HepG2 (cell line): ENCODE results near the gene NUBPL. TPM values are rescaled to one million over a fixed set of nuclear protein-coding genes. Genes with fewer than 3 reads are reported as not detected.
A peak's percentile ranks its signal among the peaks of the same experiment; 100 is the strongest.

Experiments used
- ATAC-seq: fragments of 200-7000 bp; cut with Tn5 transposase; 3 replicates; pipeline ENCODE4 v1.9.1; 2020; ENCODE audit warnings: mild to moderate bottlenecking, moderate library complexity
- BruUV-seq: library from RNA; stranded (reverse); fragments of 400-500 nt; replicated peaks from 2 replicates; lab custom pipeline; 2021; lab: Mats Ljungman, UMichigan
- CTCF ChIA-PET: fragments of 300-600 bp; formaldehyde crosslinking; extraction: SDS; loops from one replicate; lab custom pipeline; 2021; ENCODE audit warnings: low total read pairs, inconsistent platforms, low intra/inter-chr PET ratio; lab: Yijun Ruan, JAX
- POLR2A ChIA-PET: fragments of 350-600 bp; sonication (Branson Sonifier 250); formaldehyde crosslinking; loops from one replicate; lab custom pipeline; 2020; ENCODE audit warnings: antibody characterized with exemption, inconsistent platforms; lab: Yijun Ruan, JAX
- DNase-seq: peaks from one replicate; pipeline ENCODE4 v3.0.0-alpha.2; 2015; ENCODE audit warnings: low spot score
- FAIRE-seq: peaks from 3 replicates; lab custom pipeline; 2011; peaks lifted over from hg19 to GRCh38; lab: Jason Lieb, UNC
- H2AFZ ChIP-seq: one replicate; pipeline ENCODE4 v1.6.1; 2011; ENCODE audit warnings: low read length, inconsistent platforms
- H3K27ac ChIP-seq: fragments of 300-600 bp; 3 replicates; pipeline ENCODE4 v1.8.0; 2011; ENCODE audit warnings: mixed run types, mild to moderate bottlenecking, mixed read lengths, low read length, inconsistent platforms; ENCODE audit not compliant: insufficient read depth; ENCODE audit errors: extremely low read length
- H3K27me3 ChIP-seq, 2 experiments: fragments of 200-600 bp in 1 of 2; 2 replicates in 1 of 2; 3 replicates in 1 of 2; pipeline versions ENCODE4 v1.6.0 to v1.8.0; 2011; ENCODE audit warnings: low read length in 2 of 2, mild to moderate bottlenecking in 2 of 2, moderate library complexity in 2 of 2, inconsistent platforms in 1 of 2; ENCODE audit not compliant: insufficient read depth in 2 of 2, control insufficient read depth in 1 of 2
- H3K36me3 ChIP-seq, 2 experiments: fragments of 200-600 bp in 1 of 2; replicated peaks in 1 of 2; 2 replicates in 1 of 2; 3 replicates in 1 of 2; pipeline versions ENCODE4 v1.5.1 to v1.8.0; 2011; ENCODE audit warnings: low read length in 2 of 2, inconsistent platforms in 1 of 2; ENCODE audit not compliant: insufficient read depth in 2 of 2, control insufficient read depth in 1 of 2
- H3K4me1 ChIP-seq: 2 replicates; pipeline ENCODE4 v1.5.1; 2012; ENCODE audit warnings: low read length, inconsistent platforms; ENCODE audit not compliant: insufficient read depth
- H3K4me2 ChIP-seq: 2 replicates; pipeline ENCODE4 v1.6.0; 2011; ENCODE audit warnings: low read depth, low read length, inconsistent platforms
- H3K4me3 ChIP-seq, 3 experiments: fragments of 200-600 bp in 1 of 3; sonication (generic), shearing (Covaris generic) in 1 of 3; replicated peaks in 1 of 3; 2 replicates each; pipeline ENCODE4 v1.5.1; 2011 to 2016; ENCODE audit warnings: low read length in 3 of 3, inconsistent platforms in 2 of 3, low read depth in 2 of 3, mild to moderate bottlenecking in 2 of 3, control low read depth in 1 of 3, mixed read lengths in 1 of 3; ENCODE audit not compliant: insufficient read depth in 1 of 3
- H3K79me2 ChIP-seq: one replicate; pipeline ENCODE4 v1.6.1; 2011; ENCODE audit warnings: low read length, inconsistent platforms; ENCODE audit not compliant: insufficient read depth
- H3K9ac ChIP-seq: 2 replicates; pipeline ENCODE4 v1.6.0; 2011; ENCODE audit warnings: mild to moderate bottlenecking, low read depth, low read length, inconsistent platforms; ENCODE audit not compliant: insufficient read depth
- H3K9me3 ChIP-seq: 2 replicates; pipeline ENCODE4 v1.5.1; 2012; ENCODE audit warnings: mild to moderate bottlenecking, low read length
- H4K20me1 ChIP-seq: 2 replicates; pipeline ENCODE4 v1.6.0; 2011; ENCODE audit warnings: inconsistent platforms, mild to moderate bottlenecking, low read length, moderate library complexity; ENCODE audit not compliant: insufficient read depth
- ATM ChIP-seq: fragments of 450-650 bp; IDR thresholded peaks from 2 replicates; pipeline ENCODE4 v1.7.1; 2017; ENCODE audit warnings: mild to moderate bottlenecking, borderline replicate concordance
- WGBS: methylation state at CpG from one replicate; pipeline ENCODE4 v1.1.6; 2017; ENCODE audit warnings: low lambda C conversion rate; 5-methylcytosine and 5-hydroxymethylcytosine counted together
- in situ Hi-C: cut with HindIII; loops from 2 replicates; pipeline ENCODE4 v1.10.0; 2017; ENCODE audit warnings: low pct_unique_long_range_greater_than_20kb; ENCODE audit not compliant: extremely low pct_ligation_motif_present
- intact Hi-C: fragments of 100-400 bp; cut with micrococcal nuclease; formaldehyde crosslinking; loops from one replicate; pipeline ENCODE4 v1.10.0; 2022; ENCODE audit not compliant: unreplicated experiment
- polyA plus RNA-seq, 8 experiments: library from polyadenylated mRNA; depleted of rRNA in 3 of 8; stranded (reverse) in 7 of 8; unstranded in 1 of 8; fragments of >200 nt; fragmentation: Illumina TruSeq in 4 of 8; extraction: Trizol in 4 of 8; gene quantifications; 2 replicates each; pipeline versions ENCODE4 v1.2.1 to v1.2.3, GENCODE V29; 2011 to 2016; ENCODE audit warnings: low read depth in 4 of 8, missing spikeins in 1 of 8, mixed read lengths in 1 of 8; ENCODE audit not compliant: insufficient read depth in 1 of 8
- total RNA-seq, 5 experiments: library from RNA; depleted of rRNA; stranded (reverse); fragments of >200 nt; fragmentation: Illumina TruSeq; extraction: Trizol; gene quantifications; 2 replicates each; pipeline ENCODE4 v1.2.3, GENCODE V29; 2016; ENCODE audit warnings: low read depth in 1 of 5
- TF ChIP-seq, protein P1 (sequence below): sonication (generic); formaldehyde crosslinking; IDR thresholded peaks from 2 replicates; pipeline ENCODE4 v1.5.1; 2020; ENCODE audit warnings: mild to moderate bottlenecking, missing genetic modification reagents, borderline replicate concordance

Gene NUBPL
- total and polyA plus RNA-seq, 2 of the 13 experiments (the other 11 are each of a cell fraction or from before 2014, with no cell fraction given): 21.3 to 44.1 TPM

DNA sequence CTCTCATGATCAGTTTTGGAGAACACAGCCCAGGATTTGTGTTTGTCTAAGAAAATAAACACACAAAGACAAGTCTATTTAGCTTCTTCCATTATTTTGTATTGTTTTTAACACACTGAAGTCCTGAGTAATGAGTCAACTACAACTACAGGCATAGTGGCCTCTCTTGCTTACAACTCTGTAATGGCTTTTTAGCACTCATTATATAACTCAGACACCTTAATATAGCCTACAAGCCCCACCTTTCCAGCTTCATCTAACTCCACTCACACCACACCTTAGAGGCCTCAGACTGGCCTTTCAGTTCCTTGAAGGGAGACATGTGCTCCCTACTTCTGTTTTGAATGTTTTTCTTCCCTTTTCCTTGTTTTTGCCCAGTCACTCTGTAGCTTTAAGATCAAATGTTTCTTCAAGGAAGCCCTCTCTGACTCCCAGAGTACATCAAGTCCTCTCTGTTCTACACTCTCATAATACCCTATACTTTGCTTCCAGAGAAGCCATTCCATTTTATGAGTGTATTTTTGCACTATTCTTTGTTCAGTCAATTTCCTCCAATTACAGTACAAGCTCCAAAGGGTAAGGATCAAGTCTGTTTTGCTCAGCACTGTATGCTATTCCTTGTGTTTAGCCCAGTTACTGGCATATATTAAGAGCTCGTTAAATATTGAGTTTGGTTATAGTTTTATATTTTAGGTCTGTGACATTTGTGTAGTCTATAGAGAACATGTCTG lies 282.3 kb downstream of the NUBPL start:
- Histone ChIP-seq H3K27me3 (no peaks in the 10 kb centered on the region), H4K20me1 (no peaks in the 10 kb centered on the region), H3K9ac (no peak overlapping the region), H3K79me2 (no peaks in the 10 kb centered on the region), H3K36me3 (no peaks in the 10 kb centered on the region), H3K4me1 (no peaks in the 10 kb centered on the region), H3K4me2 (no peak overlapping the region), H3K4me3 (no peak overlapping the region), H3K27ac (no peak overlapping the region), H2AFZ (no peak overlapping the region), H3K9me3 (no peaks in the 10 kb centered on the region)
- in situ Hi-C loops (no loop called here), intact Hi-C loops (no loop called here)
- CTCF ChIA-PET: no interaction called here
- 94% methylated on average over 1 of the region's 1 CpG for WGBS
- ATAC-seq (peak; percentile 35; the same call in 1 of the 3 replicates), DNase-seq (no peak), FAIRE-seq (no peak)
- POLR2A ChIA-PET: no interaction called here
- peak; percentile 62; the same call in 1 of the 2 replicates for TF ChIP-seq ATM
- TF ChIP-seq, protein P1, sequence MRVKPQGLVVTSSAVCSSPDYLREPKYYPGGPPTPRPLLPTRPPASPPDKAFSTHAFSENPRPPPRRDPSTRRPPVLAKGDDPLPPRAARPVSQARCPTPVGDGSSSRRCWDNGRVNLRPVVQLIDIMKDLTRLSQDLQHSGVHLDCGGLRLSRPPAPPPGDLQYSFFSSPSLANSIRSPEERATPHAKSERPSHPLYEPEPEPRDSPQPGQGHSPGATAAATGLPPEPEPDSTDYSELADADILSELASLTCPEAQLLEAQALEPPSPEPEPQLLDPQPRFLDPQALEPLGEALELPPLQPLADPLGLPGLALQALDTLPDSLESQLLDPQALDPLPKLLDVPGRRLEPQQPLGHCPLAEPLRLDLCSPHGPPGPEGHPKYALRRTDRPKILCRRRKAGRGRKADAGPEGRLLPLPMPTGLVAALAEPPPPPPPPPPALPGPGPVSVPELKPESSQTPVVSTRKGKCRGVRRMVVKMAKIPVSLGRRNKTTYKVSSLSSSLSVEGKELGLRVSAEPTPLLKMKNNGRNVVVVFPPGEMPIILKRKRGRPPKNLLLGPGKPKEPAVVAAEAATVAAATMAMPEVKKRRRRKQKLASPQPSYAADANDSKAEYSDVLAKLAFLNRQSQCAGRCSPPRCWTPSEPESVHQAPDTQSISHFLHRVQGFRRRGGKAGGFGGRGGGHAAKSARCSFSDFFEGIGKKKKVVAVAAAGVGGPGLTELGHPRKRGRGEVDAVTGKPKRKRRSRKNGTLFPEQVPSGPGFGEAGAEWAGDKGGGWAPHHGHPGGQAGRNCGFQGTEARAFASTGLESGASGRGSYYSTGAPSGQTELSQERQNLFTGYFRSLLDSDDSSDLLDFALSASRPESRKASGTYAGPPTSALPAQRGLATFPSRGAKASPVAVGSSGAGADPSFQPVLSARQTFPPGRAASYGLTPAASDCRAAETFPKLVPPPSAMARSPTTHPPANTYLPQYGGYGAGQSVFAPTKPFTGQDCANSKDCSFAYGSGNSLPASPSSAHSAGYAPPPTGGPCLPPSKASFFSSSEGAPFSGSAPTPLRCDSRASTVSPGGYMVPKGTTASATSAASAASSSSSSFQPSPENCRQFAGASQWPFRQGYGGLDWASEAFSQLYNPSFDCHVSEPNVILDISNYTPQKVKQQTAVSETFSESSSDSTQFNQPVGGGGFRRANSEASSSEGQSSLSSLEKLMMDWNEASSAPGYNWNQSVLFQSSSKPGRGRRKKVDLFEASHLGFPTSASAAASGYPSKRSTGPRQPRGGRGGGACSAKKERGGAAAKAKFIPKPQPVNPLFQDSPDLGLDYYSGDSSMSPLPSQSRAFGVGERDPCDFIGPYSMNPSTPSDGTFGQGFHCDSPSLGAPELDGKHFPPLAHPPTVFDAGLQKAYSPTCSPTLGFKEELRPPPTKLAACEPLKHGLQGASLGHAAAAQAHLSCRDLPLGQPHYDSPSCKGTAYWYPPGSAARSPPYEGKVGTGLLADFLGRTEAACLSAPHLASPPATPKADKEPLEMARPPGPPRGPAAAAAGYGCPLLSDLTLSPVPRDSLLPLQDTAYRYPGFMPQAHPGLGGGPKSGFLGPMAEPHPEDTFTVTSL (CRISPR knock-in tag): no peak
- BruUV-seq: no TSS peak
